SH-SY5Y (cell line): Measurements from ENCODE around the gene WBP1L.

Source experiments
- GATA2 ChIP-seq: IDR thresholded peaks from 2 replicates; pipeline ENCODE4 v1.6.1; 2011; ENCODE audit warnings: mild to moderate bottlenecking, low read depth, low read length
- GATA3 ChIP-seq: IDR thresholded peaks from 2 replicates; pipeline ENCODE4 v1.6.1; 2011; ENCODE audit warnings: low read depth, mild to moderate bottlenecking, low read length, moderate library complexity

DNA sequence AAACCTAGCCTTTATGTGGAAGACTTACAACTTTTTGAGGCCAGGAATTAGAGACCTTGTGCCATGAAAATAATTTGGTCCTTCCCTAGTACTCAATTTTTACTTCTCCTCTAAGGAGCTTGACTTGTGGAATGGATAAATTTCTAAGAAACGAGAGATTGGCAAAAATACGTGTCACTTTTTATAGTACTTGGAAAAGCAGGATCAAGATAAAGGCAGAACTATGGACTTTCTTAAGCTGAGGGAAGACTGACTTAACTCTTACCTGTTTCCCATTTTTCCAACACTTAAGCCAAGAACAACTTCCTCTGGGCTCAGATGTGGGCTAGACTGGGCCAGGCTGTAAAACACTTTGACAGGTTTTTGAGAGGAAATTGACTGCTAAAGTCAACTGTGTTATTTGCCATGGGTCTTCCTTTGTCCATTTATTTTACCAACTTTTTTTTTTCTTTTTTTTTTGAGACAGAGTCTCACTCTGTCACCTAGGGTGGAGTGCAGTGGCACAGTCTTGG, 2.0 kb upstream of the WBP1L start:
- TF ChIP-seq GATA3 (no peak), GATA2 (no peak)
